Glomerular endothelial cell (primary cell): ENCODE data around the gene C17orf78. TPM values are rescaled to one million over a fixed set of nuclear protein-coding genes. Genes with fewer than 3 reads are reported as not detected.
"Not testable (repeated sequence)": the region's sequence is repeated elsewhere in the genome, so short reads cannot be mapped to it uniquely, and the experiment has no call there.

Source experiments
- DNase-seq: peaks from one replicate; pipeline ENCODE4 v3.0.0-alpha.2; 2011; ENCODE audit warnings: low read depth, low spot score; ENCODE audit errors: extremely low read depth
- total RNA-seq: library from RNA; depleted of rRNA; stranded (reverse); fragments of >200 nt; gene quantifications from 2 replicates; pipeline ENCODE4 v1.2.3, GENCODE V29; 2015

Gene C17orf78
- total RNA-seq, result not detected in 2 replicates

DNA sequence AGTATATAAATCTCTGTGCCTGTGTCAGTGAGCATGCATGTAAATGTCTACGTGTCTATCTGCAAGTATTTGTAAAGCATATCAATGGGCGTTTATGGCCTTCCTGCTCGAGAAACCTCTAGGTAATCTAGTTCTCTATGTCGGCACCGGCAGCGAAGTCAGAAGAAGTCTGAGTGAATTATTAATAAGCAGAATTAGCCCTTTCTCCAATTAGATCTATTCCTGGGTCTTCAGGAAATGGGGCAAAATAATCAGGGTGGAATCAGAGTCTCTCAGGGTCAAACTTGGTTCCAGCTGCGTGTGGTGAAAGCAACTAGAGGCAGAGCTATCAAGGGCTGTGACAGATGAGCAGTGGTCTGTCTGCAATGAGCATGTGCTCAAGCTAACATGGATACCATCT lies at the start of gene C17orf78:
TSS of gene C17orf78 (plus strand) at position 280 of the 400 bp plus-strand sequence. CDS start at position 388, 108 bp downstream.
- DNase-seq, result no peak

DNA sequence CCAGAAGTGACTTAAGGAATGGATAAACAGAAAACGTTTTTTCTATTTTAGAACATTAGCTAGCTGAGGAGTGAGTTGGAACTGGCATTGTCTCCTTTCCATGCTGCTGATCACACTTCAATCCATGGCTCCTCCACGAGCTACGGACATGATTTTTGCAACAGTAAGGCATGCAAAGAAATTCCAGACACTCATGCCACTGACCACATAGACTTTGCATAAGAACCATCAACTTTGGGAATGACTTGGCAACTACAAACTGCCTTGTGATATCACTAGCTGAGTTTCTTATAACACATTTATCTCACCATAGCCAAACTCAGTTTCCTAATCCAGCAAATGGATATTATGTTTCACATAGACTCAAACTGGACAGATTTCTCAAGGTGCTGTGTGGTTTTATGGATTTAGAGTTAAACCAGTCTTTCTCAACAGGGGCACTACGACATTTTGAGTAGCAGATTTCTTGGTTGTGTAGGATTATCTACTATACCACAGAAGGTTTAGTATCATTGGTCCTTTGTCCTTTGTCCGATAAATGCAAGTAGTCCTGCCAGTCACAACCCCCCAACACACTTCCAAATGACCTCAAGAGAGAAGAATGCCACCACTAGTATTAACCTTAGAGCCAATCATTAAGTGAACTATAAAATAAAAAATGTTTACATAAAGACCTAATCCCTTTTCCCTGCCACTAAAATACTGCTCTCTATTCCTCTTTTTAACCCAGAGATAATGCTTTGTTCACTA lies 48.3 kb upstream of the C17orf78 start:
- no peak for DNase-seq

DNA sequence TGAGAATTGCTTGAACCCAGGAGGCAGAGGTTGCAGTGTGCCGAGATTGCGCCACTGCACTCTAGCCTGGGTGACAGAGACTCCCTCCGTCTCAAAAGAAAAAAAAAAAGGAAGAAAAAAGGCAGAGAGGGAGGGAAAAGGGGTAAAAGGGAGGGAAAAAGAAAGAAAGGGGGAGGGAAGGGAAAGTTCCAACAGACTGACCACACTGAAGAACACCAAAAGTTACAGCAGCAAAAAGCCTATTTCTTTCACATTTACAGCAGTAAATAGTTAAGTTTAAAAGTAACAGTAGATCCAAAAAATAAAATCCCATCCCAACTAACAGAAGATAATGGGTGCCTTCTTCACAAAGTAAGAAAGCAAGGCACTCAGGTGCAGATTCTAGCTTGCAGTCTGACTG lies 36.9 kb upstream of the C17orf78 start:
- no peak for DNase-seq

DNA sequence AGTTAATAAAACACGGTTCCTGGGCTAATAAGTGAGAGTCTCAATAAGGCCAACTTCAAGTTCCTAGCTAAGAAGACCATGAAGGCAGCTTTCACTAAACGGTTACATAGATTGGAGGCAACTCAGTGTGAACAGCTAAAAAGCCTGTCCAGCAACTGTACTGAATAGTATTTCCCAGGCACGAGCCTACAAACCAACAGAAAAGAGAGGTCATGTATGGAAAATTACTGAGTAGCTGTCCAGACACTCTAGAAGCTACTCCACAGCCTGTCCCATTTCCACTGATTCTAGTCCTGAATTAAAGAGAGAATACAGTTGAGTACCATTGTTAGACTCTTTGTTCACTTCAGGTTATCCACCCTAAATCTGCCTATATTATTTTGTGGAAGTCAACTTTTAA lies 36.5 kb upstream of the C17orf78 start:
- DNase-seq, result no peak

DNA sequence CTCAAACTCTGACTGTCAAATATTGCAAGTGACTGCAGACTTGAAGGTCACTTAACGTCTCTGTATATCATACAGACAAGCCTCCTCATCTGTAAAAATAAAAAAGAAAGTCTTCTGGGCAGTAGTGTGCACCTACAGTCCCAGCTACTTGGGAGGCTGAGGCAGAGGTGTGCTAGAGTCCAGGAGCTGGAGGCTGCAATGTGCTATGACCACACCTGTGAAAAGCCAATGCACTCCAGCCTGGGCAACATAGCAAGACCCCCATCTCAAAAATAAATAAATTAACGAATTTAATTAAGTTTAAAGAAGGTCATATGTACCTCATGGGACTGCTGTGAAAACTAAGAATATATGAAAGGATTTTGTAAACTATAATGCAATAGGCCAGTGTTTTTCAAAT lies 35.0 kb upstream of the C17orf78 start:
- no peak for DNase-seq

DNA sequence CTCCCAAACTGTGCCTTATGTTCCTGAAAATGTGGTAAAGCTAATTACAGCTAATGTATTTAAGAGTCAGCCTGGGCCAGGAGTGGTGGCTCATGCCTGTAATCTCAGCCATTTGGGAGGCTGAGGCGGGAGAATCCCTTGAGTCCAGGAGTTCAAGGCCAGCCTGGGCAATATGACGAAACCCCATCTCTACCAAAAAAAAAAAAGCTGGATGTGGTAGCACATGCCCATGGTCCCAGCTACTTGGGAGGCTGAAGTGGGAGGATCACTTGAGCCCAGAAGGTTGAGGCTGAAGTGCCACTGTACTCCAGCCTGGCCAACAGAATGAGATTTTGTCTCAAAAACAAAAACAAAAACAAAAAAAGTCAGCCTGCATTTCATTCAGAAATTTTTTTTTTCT lies 33.2 kb upstream of the C17orf78 start:
- no peak for DNase-seq

DNA sequence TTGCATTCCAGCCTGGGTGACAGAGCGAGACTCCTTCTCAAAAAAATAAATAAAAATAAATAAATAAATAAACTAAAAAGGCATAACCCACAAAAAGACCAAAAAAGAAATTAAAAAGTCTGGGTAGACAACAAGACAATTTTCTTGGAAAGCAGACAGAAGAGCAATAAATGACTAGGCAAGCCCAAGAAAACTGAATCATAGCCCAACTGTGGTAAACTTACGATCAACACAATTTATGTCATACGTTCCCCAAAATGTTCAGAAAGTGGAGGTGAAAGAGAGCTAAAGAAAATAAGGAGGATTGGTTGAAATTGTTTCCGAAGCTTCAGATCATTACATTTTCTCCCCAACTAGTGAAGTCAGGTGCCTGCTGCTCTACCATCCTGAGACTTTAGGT lies 31.3 kb upstream of the C17orf78 start:
- no peak for DNase-seq

DNA sequence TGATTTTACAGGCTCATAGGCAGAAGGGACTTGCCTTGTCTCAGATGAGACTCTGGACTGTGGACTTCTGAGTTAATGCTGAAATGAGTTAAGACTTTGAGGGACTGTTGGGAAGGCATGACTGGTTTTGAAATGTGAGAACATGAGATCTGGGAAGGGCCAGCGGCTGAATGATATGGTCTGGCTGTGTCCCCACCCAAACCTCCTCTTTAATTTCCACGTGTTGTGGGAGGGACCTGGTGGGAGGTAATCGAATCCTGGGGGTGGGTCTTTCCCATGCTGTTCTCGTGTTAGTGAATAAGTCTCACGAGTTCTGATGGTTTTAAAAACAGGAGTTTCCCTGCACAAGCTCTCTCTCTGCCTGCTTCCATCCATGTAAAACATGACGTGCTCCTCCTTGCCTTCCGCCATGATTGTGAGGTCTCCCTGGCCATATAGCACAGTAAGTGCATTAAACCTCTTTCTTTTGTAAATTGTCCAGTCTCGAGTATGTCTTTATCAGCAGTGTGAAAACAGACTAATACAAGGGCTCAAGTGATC lies 28.9 kb upstream of the C17orf78 start:
- not testable (repeated sequence) for DNase-seq

DNA sequence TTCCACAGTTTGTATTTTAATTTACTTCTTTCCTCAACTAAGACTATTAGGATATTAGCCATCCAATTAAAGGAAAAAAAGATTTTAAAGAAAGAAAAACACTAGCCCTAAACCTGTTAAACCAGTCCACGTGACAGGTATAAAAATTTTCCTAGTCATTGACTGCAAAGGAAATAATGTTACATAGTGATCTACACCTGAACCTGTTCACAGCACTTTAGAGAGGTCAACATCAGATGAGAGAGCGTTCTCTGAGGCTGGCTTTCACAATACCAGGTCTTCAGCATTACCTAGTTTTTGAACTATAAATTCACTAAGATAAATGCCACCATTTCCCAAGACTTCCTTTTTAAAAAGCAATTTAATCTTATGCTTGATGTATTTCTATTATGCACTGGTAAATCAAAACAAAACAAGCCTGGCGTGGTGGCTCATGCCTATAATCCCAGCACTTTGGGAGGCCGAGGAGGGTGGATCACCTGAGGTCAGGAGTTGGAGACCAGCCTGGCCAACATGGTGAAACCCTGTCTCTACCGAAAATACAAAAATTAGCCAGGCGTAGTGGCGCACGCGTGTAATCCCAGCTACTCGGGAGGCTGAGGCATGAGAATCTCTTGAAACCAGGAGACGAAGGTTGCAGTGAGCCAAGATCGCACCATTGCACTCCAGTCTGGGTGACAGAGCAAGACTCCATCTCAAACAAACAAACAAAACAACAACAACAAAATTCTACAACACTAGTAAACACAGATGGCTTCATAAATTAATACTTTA lies 18.8 kb upstream of the C17orf78 start:
- not testable (repeated sequence) for DNase-seq

DNA sequence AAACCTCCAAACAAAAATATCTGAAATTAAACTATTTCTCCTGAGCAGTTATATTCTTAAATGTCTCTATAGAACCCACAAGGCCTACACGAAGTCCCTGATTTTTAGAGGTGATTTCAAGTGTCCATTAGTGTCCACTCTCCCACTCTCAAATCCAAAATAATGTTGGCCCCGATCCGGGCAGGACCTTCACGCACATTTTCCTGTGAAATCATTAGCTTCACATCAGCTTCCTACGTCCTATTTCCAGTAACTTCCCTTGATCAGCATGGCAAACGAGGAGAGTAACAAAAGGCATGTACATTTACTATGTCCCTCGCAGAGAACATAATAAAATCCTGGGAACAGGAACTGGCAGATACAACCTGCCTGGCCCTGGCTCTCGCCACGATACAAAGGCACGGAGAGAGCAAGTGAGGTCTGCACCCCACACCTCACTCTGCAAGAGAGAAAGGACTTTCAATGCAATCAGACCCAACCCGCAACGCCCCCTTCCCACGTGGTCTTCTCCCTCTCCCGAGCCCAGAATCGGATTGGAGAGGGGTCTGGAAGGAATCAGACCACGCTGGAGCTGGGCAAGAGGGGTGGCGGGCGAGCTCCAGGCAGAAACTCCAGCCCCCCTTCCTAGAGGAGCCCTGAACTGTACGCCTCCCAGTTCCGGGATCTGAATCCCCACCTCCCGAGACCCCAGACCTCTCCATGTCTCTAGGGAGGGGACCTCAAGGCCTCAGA lies 17.5 kb upstream of the C17orf78 start:
- no peak for DNase-seq

DNA sequence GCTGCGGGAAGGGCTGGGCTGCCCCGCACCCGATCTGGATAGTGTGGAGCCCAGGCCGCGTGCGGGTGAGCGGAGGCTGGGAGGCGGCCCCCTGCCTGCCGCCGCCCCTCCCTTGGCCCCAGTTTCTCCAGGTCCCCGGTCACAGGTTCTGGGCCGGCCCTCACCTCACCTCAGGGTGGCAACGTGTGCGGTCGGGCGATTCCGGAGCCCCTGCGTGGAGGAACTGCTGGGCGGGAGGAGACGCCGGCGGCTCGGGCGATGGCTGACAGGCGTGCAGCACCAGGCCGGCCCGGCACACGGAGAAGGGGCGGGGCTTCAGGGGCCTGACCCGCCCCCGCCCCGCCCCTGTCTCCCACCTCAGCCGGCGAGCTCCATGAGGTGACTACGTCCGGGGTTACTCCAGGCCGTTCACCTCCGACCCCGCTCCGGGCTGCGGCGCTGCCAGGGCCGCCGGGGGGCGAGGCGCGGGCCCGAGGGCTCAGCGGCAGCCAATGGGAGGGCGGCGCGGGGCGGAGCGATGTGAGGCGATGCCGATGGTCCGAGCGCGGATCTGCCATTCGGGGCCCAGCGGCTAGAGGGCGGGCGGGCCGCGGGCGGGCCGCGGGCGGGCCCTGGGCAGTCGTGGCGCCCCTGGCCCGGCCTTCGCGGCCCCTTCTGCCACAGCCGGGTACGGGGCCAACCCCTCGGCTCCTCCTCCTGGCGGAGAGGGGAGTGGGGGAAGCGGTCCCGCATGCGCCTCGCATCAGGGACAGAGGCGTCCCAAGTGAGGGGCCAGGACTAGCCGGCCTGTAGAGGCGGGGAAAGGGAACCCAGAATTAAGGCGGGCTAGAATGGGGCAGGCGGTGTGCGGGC lies 16.7 kb upstream of the C17orf78 start:
- no peak for DNase-seq

DNA sequence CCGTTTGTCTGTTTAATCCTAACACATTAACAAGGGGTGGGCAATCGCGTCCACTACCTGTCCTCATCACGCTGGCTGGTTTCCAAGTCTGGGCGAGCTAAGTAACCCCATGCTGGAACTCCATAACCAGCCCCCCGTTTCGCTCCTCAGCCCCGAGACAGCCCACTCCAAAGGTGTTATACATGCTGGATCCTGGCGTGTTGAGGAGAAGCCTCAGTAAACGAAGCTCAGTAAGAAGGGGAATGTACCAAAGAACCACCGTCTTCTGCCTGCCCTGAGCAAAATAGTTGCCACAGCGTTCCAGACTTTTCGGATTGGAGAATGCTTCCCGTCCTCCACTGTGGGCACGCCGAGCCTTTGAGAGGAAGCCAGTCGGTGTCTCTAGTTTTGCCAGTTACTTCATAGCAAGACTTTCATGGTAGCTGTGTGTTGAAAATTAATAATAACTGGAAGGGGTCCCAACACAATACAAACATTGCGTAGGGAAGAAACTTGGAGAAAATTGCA lies 16.1 kb upstream of the C17orf78 start:
- DNase-seq, result no peak

DNA sequence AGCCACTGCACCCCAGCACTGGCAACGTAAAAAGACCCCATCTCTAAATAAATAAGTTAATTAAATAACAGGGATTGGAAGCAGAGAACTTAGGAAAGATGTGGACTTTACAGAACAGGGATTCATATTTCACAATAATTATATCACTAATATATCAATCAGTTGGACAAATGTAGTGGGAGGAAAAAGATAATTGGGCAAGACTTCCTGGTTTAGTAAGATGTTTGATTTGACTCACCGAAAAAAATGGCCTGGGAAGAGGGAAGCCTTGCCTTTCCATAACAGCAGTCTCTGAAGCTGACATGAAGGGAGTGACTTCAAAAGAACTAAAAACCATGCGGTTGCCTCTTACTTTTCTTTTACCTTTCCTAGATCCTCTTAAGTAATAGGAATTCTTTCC lies 15.2 kb upstream of the C17orf78 start:
- no peak for DNase-seq

DNA sequence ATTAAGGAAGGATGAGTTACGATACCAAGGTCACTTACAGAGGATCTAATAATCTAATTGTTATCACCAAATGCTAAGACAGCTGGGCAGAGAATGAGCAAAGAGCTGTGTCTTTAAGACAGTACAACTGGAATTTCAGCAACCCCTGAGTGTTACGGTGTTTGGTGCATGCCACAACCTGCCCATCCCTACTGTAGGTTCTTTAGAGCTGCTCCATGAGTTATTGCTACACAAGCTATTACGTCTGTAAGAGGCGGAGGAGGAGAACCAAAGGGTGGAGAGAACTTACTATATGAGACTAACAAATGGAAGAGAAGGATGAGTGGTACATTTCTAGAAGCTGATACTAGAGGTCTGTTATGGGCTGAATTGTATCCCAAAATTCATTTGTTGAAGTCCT lies 14.2 kb upstream of the C17orf78 start:
- DNase-seq, result no peak

DNA sequence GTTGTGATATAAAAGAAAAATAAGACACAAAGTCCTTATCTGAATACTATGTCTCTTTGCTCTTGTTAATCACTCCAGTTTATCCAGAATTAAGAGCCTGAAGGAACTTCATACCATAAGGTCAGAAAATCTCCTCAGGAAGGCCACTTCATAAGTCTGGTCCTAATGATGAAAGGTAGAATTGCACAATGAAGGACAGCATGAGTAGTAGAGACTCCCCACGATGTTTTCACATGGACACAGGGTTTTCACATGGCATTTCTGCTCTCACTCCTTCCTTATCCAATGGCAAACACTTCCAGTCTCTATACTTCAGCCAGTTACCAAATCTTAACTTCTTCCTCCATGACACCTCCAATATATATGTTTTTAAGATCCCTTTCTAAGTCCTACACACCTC lies 10.2 kb upstream of the C17orf78 start:
- no peak for DNase-seq

DNA sequence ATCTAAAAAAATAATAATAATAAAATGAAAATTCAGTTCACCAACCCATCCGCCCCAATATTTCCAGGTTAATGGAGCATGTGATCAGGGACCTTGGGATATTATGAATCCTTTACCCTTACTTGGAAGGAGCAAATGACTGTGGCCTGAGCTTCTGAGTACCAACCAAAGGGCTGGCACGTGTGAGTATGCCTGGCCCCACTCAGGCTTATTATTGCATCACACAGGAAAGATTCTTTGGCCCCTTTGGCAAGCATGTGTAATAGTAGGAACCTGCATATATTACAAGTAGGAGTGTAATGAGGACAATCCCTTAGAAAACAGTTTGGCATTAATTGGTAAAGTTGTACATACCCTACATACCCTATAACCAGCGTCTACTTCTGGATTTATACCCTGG lies 7.2 kb upstream of the C17orf78 start:
- no peak for DNase-seq

DNA sequence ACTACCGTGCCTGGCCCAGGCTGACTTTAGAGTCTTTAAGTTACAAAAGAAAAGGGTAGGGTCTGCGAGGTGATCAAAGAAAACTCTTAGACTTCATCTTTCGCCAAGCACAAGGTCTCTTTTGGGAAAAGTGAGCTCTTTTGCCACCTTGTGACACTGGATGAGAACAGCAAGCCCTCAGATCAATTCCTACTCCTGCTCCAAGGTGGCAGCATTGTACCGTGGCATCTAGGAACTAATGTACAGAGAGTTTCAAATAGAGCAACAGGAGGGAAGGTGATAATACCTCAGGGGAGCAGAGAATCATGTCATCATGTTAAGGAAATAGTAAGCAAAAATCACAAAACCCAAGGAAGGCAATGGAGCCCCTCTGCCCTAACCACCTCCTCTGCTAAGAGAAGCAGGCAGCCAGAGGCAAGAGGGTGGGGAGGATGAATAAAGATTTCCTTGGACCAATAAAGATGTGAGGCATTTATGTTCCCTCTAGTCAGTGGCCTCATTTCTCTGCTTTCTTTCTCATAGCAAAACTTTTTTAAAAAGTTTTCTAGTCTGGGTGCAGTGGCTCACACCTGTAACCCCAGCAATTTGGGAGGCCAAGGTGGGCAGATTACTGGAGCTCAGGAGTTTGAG lies 2.1 kb upstream of the C17orf78 start:
- DNase-seq, result no peak

DNA sequence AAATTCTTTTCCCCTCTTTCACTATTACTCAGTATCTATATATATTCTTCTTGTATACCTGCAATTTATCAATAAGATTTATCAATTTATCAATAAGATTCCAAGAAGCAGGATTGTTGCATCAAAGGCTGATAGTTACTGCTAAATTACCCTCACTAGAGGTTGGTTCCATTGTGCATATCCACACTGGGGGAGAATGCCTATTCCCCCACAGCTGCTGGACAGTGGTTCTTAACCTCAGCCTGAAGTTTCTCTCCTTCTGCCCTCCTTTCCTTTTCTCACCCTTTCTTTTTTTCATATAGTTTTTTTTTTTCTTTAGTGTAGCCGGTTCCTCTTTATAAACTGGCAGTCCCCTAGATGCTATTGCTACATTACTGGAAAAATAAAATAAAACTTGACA lies 6.3 kb downstream of the C17orf78 start:
- no peak for DNase-seq

DNA sequence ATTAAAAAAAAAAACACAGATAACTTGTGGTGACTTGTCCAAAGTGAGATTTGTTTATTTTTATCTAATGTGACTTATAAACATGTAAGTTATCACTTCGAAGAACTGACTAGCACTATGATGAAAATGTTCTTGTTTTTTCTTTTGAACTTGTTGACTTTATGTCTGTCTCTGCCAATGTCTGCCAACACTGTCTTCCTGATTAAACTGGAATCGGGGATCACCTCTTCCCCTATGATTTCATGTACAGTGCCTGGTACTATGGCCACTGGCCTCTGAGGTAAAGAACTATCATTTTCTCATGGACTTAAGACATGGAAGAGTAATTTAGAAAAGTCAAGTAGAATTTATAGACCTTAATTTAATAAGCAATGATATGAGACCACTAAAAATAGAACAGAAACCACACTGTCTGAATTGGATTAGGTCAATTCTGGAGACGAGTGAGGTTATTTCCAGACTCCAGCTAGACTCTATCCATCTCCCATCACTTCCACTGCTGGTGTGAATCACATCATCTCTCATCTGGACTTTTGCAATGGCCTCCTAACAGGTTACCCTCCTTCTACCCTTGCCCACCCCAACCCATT lies 8.9 kb downstream of the C17orf78 start:
- DNase-seq, result no peak
